ENCODE results near the gene AHCTF1. TPM values are rescaled to one million over a fixed set of nuclear protein-coding genes. Genes with fewer than 3 reads are reported as not detected.
A peak's percentile ranks its signal among the peaks of the same experiment; 100 is the strongest.

AHCTF1 gene
- total RNA-seq, 6 experiments from 2014 or later, result 10.3 to 23.4 (median 14.9) TPM

DNA sequence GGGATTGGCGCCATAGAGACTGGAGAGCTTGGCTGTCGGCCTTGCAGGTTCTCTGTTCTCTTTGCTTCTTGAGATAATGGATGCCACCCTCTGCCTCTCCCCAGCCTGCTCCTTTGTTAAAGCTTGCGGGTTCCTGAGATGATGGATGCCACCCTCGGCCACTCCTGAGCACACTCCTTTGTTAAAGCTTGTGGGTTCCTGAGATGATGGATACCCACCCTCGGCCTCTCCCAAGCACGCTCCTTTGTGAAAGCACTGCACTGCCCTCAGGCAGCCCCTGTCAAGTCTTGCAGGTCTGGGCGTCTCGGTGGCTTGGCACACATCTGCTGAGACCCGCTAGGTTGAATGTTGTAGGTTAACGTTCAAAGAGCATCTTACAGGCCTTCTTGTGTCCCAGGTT, 131.0 kb downstream of the AHCTF1 start:
- DNase-seq, result peak in 1 of 3 donors; percentile 29
- H3K9me3 ChIP-seq, result no peaks in the 10 kb centered on the region
- no peak overlapping the region for H3K27ac ChIP-seq
- peaks cover 0 to 7% (median 0%) of the 10 kb centered on the region in 4 donors for H3K4me1 ChIP-seq
- H3K4me3 ChIP-seq, result no peak overlapping the region
- no peak for TF ChIP-seq POLR2A (IDR thresholded peaks at IDR 0.05)
- TF ChIP-seq, protein P1, sequence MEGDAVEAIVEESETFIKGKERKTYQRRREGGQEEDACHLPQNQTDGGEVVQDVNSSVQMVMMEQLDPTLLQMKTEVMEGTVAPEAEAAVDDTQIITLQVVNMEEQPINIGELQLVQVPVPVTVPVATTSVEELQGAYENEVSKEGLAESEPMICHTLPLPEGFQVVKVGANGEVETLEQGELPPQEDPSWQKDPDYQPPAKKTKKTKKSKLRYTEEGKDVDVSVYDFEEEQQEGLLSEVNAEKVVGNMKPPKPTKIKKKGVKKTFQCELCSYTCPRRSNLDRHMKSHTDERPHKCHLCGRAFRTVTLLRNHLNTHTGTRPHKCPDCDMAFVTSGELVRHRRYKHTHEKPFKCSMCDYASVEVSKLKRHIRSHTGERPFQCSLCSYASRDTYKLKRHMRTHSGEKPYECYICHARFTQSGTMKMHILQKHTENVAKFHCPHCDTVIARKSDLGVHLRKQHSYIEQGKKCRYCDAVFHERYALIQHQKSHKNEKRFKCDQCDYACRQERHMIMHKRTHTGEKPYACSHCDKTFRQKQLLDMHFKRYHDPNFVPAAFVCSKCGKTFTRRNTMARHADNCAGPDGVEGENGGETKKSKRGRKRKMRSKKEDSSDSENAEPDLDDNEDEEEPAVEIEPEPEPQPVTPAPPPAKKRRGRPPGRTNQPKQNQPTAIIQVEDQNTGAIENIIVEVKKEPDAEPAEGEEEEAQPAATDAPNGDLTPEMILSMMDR (IDR thresholded peaks at IDR 0.05), result no peak
- WGBS (ENCODE audit: insufficient coverage, low coverage, low lambda C conversion rate, missing lambda C conversion rate), result 71% methylated on average over 6 of the region's 10 CpGs
- no peaks in the 10 kb centered on the region for H3K36me3 ChIP-seq
- intact Hi-C loops (cut with DNase I), result no loop called here
- ATAC-seq, result no peak
- no peaks in the 10 kb centered on the region for H3K27me3 ChIP-seq

GRCh38 chr1:246800356-246800755, 131.4 kb downstream of the AHCTF1 start:
- no peaks in the 10 kb centered on the region for H3K27me3 ChIP-seq
- ATAC-seq (no peak), DNase-seq (peak in 1 of 3 donors; percentile 24)
- TF ChIP-seq, protein P1 (IDR thresholded peaks at IDR 0.05), result no peak
- no peak for TF ChIP-seq POLR2A (IDR thresholded peaks at IDR 0.05)
- H3K9me3 ChIP-seq, result no peaks in the 10 kb centered on the region
- 78% methylated on average over 3 of the region's 3 CpGs for WGBS (ENCODE audit: insufficient coverage, low coverage, low lambda C conversion rate, missing lambda C conversion rate)
- H3K4me3 ChIP-seq, result no peak overlapping the region
- no peak overlapping the region for H3K27ac ChIP-seq
- intact Hi-C loops (cut with DNase I), result no loop called here
- peaks cover 0 to 7% (median 0%) of the 10 kb centered on the region in 4 donors for H3K4me1 ChIP-seq
- H3K36me3 ChIP-seq, result no peaks in the 10 kb centered on the region

GRCh38 chr1:246798606-246799496, 132.9 kb downstream of the AHCTF1 start:
- no peaks in the 10 kb centered on the region for H3K9me3 ChIP-seq
- intact Hi-C loops (cut with DNase I), result no loop called here
- ATAC-seq (peak in 2 of 4 donors; percentile 10 to 26), DNase-seq (peak in 1 of 3 donors; percentile 31)
- no peaks in the 10 kb centered on the region for H3K27me3 ChIP-seq
- 69% methylated on average over 8 of the region's 22 CpGs for WGBS (ENCODE audit: insufficient coverage, low coverage, low lambda C conversion rate, missing lambda C conversion rate)
- no peaks in the 10 kb centered on the region for H3K36me3 ChIP-seq
- no peak overlapping the region for H3K27ac ChIP-seq
- H3K4me3 ChIP-seq, result no peak overlapping the region
- H3K4me1 ChIP-seq, result peaks cover 0 to 7% (median 0%) of the 10 kb centered on the region in 4 donors
- TF ChIP-seq, protein P1 (IDR thresholded peaks at IDR 0.05), result no peak
- TF ChIP-seq POLR2A (IDR thresholded peaks at IDR 0.05), result no peak

DNA sequence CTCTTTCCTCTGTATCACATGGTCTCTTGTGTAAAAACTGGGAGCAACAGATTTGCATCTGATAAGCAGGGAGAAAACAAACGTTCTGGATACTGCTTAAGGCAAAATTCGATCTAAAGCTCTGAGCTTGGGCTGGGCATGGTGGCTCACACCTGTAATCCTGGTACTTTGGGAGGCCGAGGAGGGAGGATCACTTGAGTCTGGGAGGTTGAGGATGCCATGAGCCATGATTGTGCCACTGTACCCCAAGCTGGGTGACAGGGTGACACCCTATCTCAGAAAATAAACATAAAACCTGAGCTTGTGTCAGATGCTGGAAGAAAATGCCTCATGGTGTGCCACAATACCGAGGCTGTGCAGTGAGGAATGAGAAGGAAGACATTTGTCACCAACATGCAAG, 133.6 kb downstream of the AHCTF1 start:
- Histone ChIP-seq H3K4me1 (peaks cover 0 to 7% (median 0%) of the 10 kb centered on the region in 4 donors), H3K9me3 (no peaks in the 10 kb centered on the region), H3K27me3 (no peaks in the 10 kb centered on the region), H3K27ac (no peak overlapping the region), H3K4me3 (no peak overlapping the region), H3K36me3 (no peaks in the 10 kb centered on the region)
- intact Hi-C loops (cut with DNase I), result no loop called here
- DNase-seq, result peak in 1 of 3 donors; percentile 10
- TF ChIP-seq, protein P1 (IDR thresholded peaks at IDR 0.05), result no peak
- no peak for TF ChIP-seq POLR2A (IDR thresholded peaks at IDR 0.05)
- 41% methylated on average over 4 of the region's 4 CpGs for WGBS (ENCODE audit: insufficient coverage, low coverage, low lambda C conversion rate, missing lambda C conversion rate)
- no peak for ATAC-seq

All from right lobe of liver (tissue), 6 donors.